Stimulated activated naive B cell treated with anti-CD40 and anti-IgM and Interleukin-4, amounts not matched to agents 10 μg/mL and 1 μg/mL and 100 μg/mL, for 72 hours (primary cell): ENCODE results near the gene PELI2.

Experiments used
- ATAC-seq, 2 donors: fragments of 150-1000 bp; cut with Tn5 transposase; replicated peaks; 2 replicates each; pipeline ENCODE4 v1.10.0; 2021; ENCODE audit warnings: moderate library complexity in 1 of 2
- DNase-seq: peaks from one replicate; pipeline ENCODE4 v3.0.0; 2021
- H3K27ac Mint-ChIP-seq: one replicate; pipeline ENCODE4 v1.8.0; 2022; ENCODE audit warnings: mild to moderate bottlenecking, mixed read lengths
- H3K27me3 Mint-ChIP-seq, 2 donors: one replicate each; pipeline ENCODE4 v1.8.0; 2022; ENCODE audit warnings: mixed read lengths in 2 of 2
- H3K36me3 Mint-ChIP-seq, 2 donors: one replicate each; pipeline ENCODE4 v1.8.0; 2022; ENCODE audit warnings: mixed read lengths in 2 of 2, mild to moderate bottlenecking in 1 of 2
- H3K4me1 Mint-ChIP-seq, 2 donors: one replicate each; pipeline ENCODE4 v1.8.0; 2022; ENCODE audit warnings: mixed read lengths in 2 of 2, mild to moderate bottlenecking in 1 of 2
- H3K4me3 Mint-ChIP-seq, 2 donors: one replicate each; pipeline ENCODE4 v1.8.0; 2022; ENCODE audit warnings: mild to moderate bottlenecking in 2 of 2, mixed read lengths in 2 of 2, moderate library complexity in 1 of 2
- H3K9me3 Mint-ChIP-seq, 2 donors: one replicate each; pipeline ENCODE4 v1.8.0; 2022; ENCODE audit warnings: mixed read lengths in 2 of 2, mild to moderate bottlenecking in 1 of 2

The PELI2 gene

GRCh38 chr14:56202256-56202655 is 84.0 kb downstream of the PELI2 start:
- no peaks in the 10 kb centered on the region for H3K9me3 Mint-ChIP-seq
- no peak overlapping the region for H3K4me3 Mint-ChIP-seq
- no peaks in the 10 kb centered on the region for H3K36me3 Mint-ChIP-seq
- H3K4me1 Mint-ChIP-seq: peaks cover 3 to 6% of the 10 kb centered on the region in 2 donors
- DNase-seq (no peak), ATAC-seq (peak; percentile 69 to 81)
- H3K27ac Mint-ChIP-seq: no peak overlapping the region
- no peaks in the 10 kb centered on the region for H3K27me3 Mint-ChIP-seq

- ATAC-seq (peak; percentile 60 to 67), DNase-seq (no peak)
- H3K4me1 Mint-ChIP-seq: peaks cover 8 to 21% of the 10 kb centered on the region in 2 donors
- no peaks in the 10 kb centered on the region for H3K27me3 Mint-ChIP-seq
- H3K4me3 Mint-ChIP-seq: no peak overlapping the region
- no peak overlapping the region for H3K27ac Mint-ChIP-seq
- H3K9me3 Mint-ChIP-seq: no peaks in the 10 kb centered on the region
- H3K36me3 Mint-ChIP-seq: no peaks in the 10 kb centered on the region
Measured at GRCh38 chr14:56205881-56206280, 87.7 kb downstream of the PELI2 start.

GRCh38 chr14:56206596-56206995 is 88.4 kb downstream of the PELI2 start:
- Mint-ChIP-seq H3K36me3 (no peaks in the 10 kb centered on the region), H3K27ac (no peak overlapping the region), H3K27me3 (no peaks in the 10 kb centered on the region), H3K4me1 (peaks cover 9 to 26% of the 10 kb centered on the region in 2 donors), H3K9me3 (no peaks in the 10 kb centered on the region), H3K4me3 (no peak overlapping the region)
- DNase-seq (no peak), ATAC-seq (no peak)

GRCh38 chr14:56207626-56208292 is 89.5 kb downstream of the PELI2 start:
- H3K27ac Mint-ChIP-seq: no peak overlapping the region
- peaks cover 7 to 21% of the 10 kb centered on the region in 2 donors for H3K4me1 Mint-ChIP-seq
- H3K36me3 Mint-ChIP-seq: no peaks in the 10 kb centered on the region
- H3K4me3 Mint-ChIP-seq: no peak overlapping the region
- no peaks in the 10 kb centered on the region for H3K9me3 Mint-ChIP-seq
- ATAC-seq (no peak), DNase-seq (no peak)
- no peaks in the 10 kb centered on the region for H3K27me3 Mint-ChIP-seq

- Mint-ChIP-seq H3K27ac (no peak overlapping the region), H3K36me3 (no peaks in the 10 kb centered on the region), H3K27me3 (no peaks in the 10 kb centered on the region), H3K4me1 (peaks cover 8 to 25% of the 10 kb centered on the region in 2 donors), H3K4me3 (no peak overlapping the region), H3K9me3 (no peaks in the 10 kb centered on the region)
- no peak for ATAC-seq
- no peak for DNase-seq
Measured at GRCh38 chr14:56208520-56208919, 90.3 kb downstream of the PELI2 start.

- Mint-ChIP-seq H3K27me3 (no peaks in the 10 kb centered on the region), H3K36me3 (no peaks in the 10 kb centered on the region), H3K9me3 (no peaks in the 10 kb centered on the region), H3K4me3 (no peak overlapping the region), H3K27ac (no peak overlapping the region), H3K4me1 (peaks cover 11 to 27% of the 10 kb centered on the region in 2 donors)
- ATAC-seq: no peak
- DNase-seq: no peak
Measured at GRCh38 chr14:56210571-56210970, 92.4 kb downstream of the PELI2 start.

GRCh38 chr14:56211084-56211483 is 92.9 kb downstream of the PELI2 start:
- H3K27ac Mint-ChIP-seq: no peak overlapping the region
- DNase-seq: no peak
- no peaks in the 10 kb centered on the region for H3K9me3 Mint-ChIP-seq
- no peaks in the 10 kb centered on the region for H3K36me3 Mint-ChIP-seq
- H3K4me3 Mint-ChIP-seq: no peak overlapping the region
- no peak for ATAC-seq
- no peaks in the 10 kb centered on the region for H3K27me3 Mint-ChIP-seq
- peaks cover 11 to 27% of the 10 kb centered on the region in 2 donors for H3K4me1 Mint-ChIP-seq

- no peak overlapping the region for H3K27ac Mint-ChIP-seq
- peaks cover 11 to 27% of the 10 kb centered on the region in 2 donors for H3K4me1 Mint-ChIP-seq
- no peak overlapping the region for H3K4me3 Mint-ChIP-seq
- no peak for ATAC-seq
- H3K27me3 Mint-ChIP-seq: no peaks in the 10 kb centered on the region
- no peaks in the 10 kb centered on the region for H3K9me3 Mint-ChIP-seq
- no peaks in the 10 kb centered on the region for H3K36me3 Mint-ChIP-seq
- DNase-seq: no peak
Measured at GRCh38 chr14:56211844-56212243, 93.6 kb downstream of the PELI2 start.

GRCh38 chr14:56212521-56212920 is 94.3 kb downstream of the PELI2 start:
- no peaks in the 10 kb centered on the region for H3K36me3 Mint-ChIP-seq
- no peak overlapping the region for H3K27ac Mint-ChIP-seq
- no peaks in the 10 kb centered on the region for H3K27me3 Mint-ChIP-seq
- ATAC-seq: no peak
- no peak overlapping the region for H3K4me3 Mint-ChIP-seq
- H3K4me1 Mint-ChIP-seq: peaks cover 11 to 25% of the 10 kb centered on the region in 2 donors
- no peak for DNase-seq
- H3K9me3 Mint-ChIP-seq: no peaks in the 10 kb centered on the region

- no peak overlapping the region for H3K27ac Mint-ChIP-seq
- no peaks in the 10 kb centered on the region for H3K9me3 Mint-ChIP-seq
- DNase-seq (no peak), ATAC-seq (no peak)
- H3K27me3 Mint-ChIP-seq: no peaks in the 10 kb centered on the region
- no peak overlapping the region for H3K4me3 Mint-ChIP-seq
- H3K4me1 Mint-ChIP-seq: peaks cover 7 to 18% of the 10 kb centered on the region in 2 donors
- no peaks in the 10 kb centered on the region for H3K36me3 Mint-ChIP-seq
Measured at GRCh38 chr14:56213306-56213705, 95.1 kb downstream of the PELI2 start.

- Mint-ChIP-seq H3K4me1 (peaks cover 7 to 17% of the 10 kb centered on the region in 2 donors), H3K4me3 (no peak overlapping the region), H3K27me3 (no peaks in the 10 kb centered on the region), H3K27ac (no peak overlapping the region), H3K36me3 (no peaks in the 10 kb centered on the region), H3K9me3 (no peaks in the 10 kb centered on the region)
- no peak for ATAC-seq
- no peak for DNase-seq
Measured at GRCh38 chr14:56215180-56215579, 97.0 kb downstream of the PELI2 start.

GRCh38 chr14:56216626-56217379 is 98.6 kb downstream of the PELI2 start:
- ATAC-seq (peak; percentile 50 to 65), DNase-seq (no peak)
- H3K27me3 Mint-ChIP-seq: no peaks in the 10 kb centered on the region
- no peak overlapping the region for H3K27ac Mint-ChIP-seq
- H3K9me3 Mint-ChIP-seq: no peaks in the 10 kb centered on the region
- H3K4me1 Mint-ChIP-seq: peaks cover 4 to 6% of the 10 kb centered on the region in 2 donors
- H3K36me3 Mint-ChIP-seq: no peaks in the 10 kb centered on the region
- H3K4me3 Mint-ChIP-seq: no peak overlapping the region

GRCh38 chr14:56217380-56218045 is 99.3 kb downstream of the PELI2 start:
- Mint-ChIP-seq H3K4me3 (no peak overlapping the region), H3K9me3 (no peaks in the 10 kb centered on the region), H3K4me1 (peaks cover 5 to 6% of the 10 kb centered on the region in 2 donors), H3K27me3 (no peaks in the 10 kb centered on the region), H3K27ac (no peak overlapping the region), H3K36me3 (no peaks in the 10 kb centered on the region)
- ATAC-seq (peak in 1 of 2 donors; percentile 25), DNase-seq (no peak)

- Mint-ChIP-seq H3K27ac (no peak overlapping the region), H3K27me3 (no peaks in the 10 kb centered on the region)
- no peak for ATAC-seq
Measured at GRCh38 chr14:56219666-56220413, 101.6 kb downstream of the PELI2 start.

More at GRCh38 chr14:56219666-56220413, 101.6 kb downstream of the PELI2 start:
- DNase-seq: no peak
- H3K9me3 Mint-ChIP-seq: no peaks in the 10 kb centered on the region
- peaks cover under 1% of the 10 kb centered on the region in 2 donors for H3K36me3 Mint-ChIP-seq
- no peak overlapping the region for H3K4me3 Mint-ChIP-seq
- peaks cover 0 to 4% of the 10 kb centered on the region in 2 donors for H3K4me1 Mint-ChIP-seq
